Retina (tissue), 1 donor: ENCODE data around the gene CREB3L2.

Experiments used
- DNase-seq: peaks from one replicate; pipeline ENCODE4 v3.0.0-alpha.2; 2016

The CREB3L2 gene

DNA sequence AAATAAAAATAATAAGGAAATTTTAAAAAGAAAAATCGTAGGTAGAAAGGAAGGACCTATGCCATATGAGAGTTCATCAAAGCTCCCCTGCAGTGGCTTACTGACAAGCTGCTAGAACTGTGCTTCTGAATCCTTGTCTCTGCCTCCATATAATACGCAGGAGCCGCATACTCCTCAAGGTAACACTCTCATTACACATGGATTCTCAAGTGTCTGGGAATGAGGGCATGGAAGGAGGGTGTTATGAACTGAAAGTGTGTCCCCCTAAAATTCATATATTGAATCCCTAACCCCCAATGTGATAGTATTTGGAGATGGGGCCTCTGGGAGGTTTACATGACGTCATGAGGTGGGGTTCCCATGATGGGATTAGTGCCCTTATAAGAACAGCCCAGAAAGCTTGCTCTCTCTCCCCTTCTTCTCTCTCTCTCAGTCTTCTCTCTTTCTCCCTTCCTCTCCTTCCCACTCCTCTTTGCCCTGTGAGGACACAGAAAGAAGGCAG lies 35.2 kb downstream of the CREB3L2 start:
- no peak for DNase-seq

DNA sequence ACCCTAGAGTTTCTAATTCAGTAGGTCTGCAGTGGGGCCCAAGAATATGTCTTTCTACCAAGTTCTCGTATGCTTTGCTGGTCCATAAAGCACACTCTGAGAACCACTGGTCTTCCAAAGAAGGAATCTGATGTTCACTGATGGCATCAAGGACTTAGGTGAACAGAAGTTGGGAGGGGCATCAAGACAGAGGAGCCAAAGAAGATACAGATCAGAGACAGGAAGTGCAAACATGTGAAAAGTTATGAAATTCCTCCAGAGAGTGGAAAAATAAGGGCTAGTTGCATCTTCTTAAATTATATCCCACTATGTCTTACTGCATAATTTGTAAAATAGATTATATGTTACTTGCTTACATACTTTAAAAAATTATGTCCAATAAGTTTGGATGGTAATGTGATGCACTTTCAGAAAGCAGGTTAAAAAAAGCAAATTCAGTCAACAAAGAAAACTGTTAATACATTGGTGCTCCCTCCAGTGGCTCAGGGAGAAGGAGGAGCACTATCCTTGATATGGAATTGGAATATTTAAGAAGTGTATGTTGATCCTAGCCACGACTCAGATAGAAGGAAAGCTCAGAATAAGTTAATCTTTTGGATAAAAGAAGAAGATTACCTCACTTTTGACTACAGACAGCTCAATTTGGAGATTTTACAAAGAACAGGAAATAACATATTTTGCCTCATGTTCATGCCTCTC lies 35.8 kb downstream of the CREB3L2 start:
- no peak for DNase-seq

DNA sequence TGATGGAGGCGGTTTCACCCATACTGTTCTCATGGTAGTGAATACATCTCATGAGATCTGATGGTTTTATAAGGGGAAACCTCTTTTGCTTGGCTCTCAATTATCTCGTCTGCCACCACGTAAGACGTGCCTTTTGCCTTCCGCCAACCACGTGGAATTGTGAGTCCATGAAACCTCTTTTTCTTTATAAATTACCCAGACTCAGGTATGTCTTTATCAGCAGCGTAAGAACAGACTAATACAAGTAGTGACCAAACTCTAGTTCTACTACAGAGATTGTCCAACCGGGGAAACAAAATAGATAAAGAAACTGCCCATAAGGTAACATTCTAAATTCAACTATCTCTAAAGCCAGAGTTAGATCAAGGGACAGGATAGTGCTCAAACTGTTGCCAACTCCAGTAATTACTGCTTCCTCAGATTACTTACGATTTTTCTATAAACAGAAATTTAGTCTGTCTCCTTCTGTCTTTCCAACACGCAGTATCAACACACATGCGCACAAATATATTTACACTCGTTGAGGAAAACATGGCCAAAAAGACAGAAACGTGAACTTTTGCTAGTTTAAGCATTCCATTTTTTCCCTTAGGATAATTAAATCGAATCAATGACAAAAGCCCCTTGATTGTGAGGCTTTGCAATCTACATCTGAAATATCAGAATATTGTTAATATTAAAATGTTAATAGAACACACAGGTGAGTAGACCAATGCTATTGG lies 36.9 kb downstream of the CREB3L2 start:
- DNase-seq = no peak

DNA sequence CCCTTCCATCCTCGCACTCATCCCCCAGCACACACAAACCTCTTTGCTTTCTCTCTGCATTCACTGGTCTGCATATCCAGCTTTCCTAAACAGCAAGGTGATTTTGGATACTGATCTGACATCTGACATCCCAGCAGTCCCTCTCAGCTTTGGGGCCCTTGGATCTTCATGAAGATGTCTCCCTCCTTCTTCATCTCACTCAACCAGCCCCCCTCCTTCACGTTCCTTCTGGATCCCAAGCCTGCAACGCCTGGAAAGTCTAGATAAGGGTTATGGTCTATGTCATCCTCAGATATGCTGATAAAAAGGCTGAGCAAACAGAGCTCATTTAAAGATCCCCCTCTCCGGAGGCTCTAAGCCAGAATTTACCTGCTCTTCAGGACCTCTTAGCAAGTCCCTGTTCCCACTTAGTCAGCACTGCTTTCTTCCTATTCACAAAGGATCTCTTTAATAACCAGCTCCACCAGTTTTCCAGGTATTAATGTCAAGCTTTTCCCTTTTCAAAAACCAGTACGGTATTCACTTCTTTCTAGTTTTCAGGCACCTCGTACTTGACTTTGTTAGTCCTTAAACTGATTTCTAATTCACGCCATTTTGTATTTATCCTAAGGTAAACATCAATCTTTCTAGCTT lies 38.9 kb downstream of the CREB3L2 start:
- DNase-seq = no peak

DNA sequence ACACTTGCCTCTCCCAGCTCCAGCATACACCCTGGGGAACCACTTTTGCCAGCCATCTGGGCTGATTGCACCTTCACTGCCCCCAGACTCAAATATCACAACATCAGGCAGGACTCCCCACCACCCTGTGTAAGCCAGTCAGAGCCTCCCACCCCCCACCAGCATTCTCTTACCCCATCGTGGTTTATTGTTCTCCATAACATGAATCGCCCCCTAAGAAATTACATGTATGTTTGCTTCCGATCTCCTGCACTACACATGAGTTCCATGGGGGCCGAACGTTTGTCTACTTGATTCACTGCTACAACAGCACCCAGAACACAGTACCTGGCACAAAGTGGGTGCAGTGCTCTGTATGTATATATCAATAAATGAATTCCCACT lies 39.4 kb downstream of the CREB3L2 start:
- DNase-seq = no peak

DNA sequence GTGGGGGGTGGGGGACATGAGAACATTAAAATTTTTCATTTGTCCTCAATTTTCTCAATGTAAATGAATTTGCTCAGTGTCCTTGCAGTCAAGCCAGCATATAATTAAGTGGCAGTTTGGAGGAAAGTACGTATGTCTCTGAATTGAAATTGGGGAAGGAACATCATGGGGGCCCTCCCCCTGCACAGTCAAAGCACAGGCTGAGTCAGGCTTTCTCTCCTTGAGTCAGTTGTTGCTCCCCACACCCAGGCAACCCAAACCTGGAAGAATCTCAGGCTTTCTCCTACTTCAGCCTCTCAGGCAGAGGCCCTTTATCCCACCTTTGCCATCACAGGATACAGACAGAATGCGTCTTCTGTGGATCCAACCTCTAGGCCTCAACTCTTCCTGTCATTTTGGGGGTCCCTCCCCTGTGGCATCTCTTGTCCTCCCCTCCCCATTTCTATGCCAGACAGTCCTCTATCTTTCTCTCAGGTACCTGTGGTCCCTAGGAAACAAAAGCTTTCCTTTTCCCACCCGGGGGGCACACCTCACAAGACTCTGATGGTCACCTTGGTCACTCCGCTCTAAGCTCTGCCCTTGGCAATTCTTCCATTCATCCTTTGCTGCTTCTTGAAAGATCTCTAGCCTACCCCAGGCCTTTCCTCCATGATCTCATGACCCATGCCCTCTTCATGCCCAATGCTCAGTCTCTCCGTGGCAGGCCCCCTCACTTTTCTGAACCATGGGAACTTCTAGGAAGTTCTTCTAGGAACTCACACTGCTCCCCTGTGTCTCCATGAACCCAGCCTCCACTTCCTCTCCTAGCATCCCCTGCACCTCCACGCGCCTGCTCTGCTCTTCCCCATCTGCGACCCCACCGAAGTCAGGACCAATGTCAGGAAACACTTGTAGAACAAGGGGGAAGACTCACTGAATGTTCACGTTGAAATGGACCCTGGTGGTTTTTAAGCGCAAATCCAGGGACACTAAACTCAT lies 40.4 kb downstream of the CREB3L2 start:
- DNase-seq = no peak

DNA sequence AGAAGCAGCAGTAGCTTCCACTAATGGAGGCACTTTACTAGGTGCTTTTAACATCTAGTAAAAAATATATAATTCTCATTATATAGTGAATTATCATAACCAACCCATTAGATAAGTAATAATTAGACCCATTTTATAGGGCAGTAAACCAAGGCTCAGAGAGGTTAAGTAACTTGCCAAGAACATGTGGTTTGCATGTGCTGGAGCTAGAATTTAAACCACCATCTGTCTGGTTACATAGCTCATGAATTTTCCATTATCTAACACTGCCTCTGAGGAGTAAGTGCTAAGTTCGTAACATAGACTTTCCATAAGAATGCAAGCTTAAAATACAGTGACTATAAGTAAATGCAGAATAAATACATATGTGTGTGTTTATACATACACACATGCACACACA lies 41.9 kb downstream of the CREB3L2 start:
- DNase-seq = no peak

DNA sequence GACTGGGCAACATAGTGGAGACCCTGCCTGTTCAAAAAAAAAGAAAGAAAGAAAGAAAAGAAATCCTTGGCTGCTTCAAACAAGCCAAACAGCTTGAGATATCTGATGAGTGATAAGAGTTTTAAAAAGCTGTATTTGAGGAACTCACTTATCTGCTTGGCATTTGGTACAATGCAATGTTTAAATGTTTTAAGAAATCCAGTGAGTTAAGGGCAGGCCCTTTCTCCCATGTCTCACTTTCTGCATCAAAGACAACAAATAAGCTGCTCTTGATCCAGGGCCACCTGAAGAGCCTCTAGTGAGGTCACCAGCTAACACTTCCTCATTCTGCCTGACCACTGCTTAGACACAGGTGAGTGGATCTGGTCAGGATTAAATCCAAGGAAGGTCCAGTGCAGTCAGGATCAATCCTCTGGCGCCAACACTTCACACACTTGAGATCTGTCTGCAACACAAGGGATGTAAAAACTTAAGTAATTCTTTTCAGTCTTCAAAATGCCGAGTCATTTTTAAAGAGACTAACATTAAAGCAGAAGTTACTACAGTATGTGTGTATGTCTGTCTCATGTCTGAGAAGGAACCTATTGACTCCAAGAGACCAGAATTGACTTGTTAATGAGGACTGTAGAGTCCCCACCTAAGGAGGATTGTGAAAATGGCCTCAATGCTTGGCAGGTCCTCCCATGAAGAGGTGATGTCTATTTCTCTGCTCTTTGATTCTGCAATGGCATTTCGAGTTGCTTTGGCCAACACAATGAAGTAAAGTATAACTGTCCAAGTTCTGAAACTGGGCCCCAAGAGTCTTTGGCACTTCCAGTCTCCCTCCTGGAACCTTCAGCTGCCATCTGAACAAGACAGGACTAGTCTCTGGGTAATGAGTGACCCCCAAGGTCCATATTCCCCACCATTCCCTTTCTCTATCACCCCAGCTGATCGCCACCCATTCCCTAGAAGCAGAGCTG lies 43.1 kb downstream of the CREB3L2 start:
- no peak for DNase-seq

DNA sequence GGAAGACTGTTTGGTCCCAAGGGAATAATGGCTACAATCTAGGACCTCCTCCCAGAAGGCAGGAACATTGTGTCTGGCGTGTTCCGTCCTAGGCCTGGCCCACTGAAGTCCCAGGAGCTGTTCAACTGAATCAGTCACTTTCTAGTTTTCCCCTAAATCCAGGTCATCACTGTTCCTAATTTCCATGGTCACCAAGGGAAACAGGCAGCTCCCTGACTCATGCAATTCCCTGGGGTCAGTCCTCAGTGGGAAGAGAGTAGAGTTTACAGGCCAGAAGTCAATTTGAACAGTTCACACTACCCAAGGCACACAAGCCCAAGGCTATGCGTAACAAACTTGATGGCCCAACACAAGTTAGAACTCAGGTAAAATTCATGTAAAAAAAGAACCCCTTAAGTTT lies 44.0 kb downstream of the CREB3L2 start:
- no peak for DNase-seq

DNA sequence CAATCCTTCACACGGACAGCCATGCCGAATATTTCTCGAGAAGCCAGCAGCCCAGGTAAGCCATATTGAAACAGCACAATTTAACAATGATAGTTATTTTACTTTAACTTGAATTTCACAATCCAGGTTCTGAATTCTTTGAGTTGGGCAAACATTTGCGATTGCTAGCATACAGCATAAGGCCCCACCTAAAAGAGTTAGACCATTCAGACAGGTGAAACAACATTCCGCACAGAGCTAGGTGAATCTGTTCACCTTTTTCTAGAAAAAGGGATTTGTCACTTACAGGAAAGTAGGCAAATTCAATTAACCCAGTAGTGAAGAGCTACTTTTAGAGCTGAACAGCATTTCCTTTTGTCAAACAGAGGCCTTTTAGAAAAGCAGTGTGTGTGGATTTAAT lies 45.3 kb downstream of the CREB3L2 start:
- DNase-seq = no peak

DNA sequence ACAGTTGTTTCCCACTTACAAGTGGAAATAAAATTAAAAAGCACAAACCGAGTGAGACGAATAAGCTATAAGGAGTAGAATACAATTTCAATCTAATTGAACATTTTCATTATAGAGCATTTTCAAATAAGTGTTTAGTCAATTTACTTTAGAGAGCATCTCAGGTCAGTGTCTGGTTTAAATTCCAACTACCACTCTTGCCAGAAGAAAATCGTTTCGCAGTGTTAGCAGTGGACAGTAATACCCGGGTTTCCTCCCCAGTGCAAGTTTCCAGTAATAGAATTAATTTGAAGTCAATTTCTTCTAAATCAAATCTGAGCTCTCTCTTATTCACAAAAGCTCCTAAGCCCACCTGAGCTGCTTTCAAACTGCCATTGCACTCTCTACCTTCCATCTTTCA lies 45.7 kb downstream of the CREB3L2 start:
- no peak for DNase-seq

DNA sequence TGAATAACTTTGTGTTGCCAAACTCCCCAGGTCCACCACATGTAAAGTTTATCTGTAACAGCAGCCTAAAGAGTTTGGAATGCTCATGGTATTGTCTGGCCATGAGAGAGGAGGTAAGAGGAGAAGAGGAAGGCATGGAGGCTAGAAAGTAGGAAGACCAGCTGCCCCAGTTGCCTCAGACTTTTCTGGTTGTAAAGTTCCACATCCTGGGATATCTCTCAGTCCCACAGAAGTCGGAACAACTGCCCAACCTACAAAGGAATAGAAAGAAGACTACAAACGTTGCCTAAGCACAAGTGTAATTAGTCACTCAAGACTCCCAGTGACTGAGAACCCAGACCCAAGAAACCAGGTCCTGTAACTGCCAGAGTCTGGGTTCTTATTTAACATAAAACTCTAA lies 47.3 kb downstream of the CREB3L2 start:
- no peak for DNase-seq

DNA sequence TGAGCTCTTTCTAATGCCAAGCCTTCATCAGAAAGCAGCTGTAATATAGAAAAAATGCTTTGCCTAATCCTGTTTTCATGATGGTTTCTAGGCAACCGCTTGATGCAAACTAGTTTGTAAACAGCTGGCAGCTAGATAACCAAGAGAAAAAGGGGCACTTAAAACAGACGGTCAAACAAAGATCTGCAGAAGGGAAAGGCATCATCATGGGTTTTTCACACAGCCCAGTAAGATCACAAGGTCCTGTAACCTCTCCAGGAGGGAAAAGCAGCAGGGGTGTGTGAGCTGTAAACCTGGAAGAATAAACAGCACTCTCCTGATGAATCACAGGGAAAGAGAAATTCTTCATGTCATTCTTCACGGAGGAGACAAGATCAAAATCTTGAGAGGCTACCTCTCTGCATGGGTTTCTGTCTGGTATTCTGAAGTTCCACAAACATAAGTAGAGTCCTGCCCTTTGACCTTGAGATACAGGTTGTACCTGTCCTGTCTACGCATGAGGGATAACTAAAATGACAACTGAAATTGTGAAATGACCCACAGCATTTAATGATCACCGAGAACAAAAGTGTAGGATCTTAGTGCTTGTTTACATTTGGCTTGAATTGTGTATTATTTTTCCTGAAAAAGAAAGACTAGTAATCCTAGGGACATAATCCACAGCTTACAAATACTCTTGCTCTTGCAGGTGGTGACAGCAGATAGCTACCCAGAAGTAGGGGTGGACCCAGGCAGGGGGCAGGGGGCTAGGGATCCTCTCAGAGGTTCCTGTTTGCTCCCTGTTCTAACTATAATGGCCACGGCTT lies 48.0 kb downstream of the CREB3L2 start:
- DNase-seq = peak; percentile 26

DNA sequence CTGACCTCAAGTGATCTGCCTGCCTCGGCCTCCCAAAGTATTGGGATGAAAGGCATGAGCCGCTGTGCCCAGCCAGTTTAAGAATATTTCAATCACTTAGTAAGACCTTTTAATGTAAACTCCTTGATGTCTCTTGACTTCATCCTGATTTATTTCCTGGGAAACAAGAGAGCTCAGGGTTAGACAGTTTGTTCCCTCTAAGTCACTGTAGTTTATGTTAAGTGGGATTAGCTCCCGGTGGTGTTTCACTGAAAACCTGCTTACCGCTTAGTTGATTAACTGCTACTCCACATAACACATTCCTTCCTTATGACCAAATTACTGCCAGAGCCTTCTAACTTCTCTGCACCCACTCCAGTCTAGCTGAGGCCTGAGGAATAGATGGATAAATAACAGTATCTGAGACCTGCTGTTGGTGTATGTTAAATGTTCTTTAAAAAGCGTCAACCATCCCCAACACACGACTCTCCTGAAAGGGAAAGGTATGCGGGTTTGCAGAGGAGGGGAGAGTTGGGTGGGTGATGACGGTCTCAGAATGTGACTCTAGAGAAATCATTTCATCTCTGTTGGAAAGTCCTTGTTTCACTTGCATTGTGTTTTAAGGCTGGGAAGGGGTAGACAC lies 48.7 kb downstream of the CREB3L2 start:
- peak; percentile 22 for DNase-seq

DNA sequence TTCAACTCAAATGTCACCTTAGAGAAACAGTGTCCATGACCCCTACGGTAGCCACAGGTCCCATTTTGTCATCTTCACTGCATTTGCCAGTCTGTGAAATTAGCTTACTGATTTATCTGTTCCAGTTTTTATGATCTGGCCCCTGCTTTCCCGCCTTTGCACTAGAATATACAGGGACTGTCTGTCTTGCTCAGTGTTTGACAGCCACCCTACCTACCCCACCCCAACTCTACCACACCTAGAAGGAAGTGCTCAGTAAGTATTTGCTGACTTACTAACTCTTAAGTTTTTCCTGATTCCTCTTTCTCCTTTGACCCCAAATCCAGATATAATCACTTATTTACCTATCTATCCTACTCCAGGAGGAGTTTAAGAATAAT lies 49.5 kb downstream of the CREB3L2 start:
- DNase-seq = no peak

DNA sequence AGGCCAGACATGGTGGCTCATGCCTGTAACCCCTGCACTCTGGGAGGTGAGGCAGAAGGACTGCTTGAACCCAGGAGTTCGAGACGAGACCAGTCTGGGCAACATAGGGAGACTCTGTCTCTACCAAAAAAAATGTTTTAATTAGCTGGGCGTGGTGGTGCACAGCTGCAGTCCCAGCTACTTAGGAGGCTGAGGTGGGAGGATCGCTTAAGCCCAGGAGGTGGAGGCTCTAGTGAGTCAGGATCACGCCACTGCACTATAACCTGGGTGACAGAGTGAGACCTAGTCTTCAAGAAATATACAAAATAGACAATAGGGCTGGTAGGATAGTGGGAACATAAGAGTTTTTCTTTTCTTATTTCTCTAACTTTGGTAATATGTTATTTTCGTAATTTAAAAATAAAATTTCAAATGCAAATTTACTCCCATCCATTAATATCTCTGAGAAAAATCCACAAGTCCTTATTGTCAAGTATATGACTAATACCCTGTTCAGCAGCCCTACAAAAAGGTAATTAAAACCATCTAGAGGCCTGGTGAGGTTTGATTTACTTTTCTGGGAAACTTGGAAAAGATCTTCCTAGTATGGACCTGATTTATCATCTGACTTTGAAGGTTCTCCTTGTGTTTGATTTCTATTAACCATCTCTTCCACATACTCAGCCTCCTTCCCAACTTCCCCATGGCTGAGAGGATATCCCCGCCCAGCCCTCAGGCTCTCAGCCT lies 50.0 kb downstream of the CREB3L2 start:
- DNase-seq = no peak

DNA sequence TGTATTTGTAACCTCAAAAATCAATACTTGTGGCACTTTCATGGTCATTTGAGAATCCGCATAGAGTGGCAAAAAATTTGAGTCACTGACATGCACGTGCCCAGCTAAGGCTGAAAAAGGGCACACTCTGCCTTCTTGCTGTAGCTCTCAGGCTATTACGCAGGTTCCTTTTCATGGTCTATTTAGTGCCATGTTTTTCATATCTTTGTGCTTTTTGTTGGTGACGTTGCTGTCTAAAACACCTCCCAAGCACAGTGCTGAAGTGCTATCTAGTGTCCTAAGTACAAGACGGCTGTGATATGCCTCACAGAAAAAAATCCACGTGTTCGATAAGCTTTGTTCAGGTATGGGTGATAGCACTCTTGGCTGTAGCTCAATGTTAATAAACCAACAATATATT lies 50.9 kb downstream of the CREB3L2 start:
- DNase-seq = no peak

DNA sequence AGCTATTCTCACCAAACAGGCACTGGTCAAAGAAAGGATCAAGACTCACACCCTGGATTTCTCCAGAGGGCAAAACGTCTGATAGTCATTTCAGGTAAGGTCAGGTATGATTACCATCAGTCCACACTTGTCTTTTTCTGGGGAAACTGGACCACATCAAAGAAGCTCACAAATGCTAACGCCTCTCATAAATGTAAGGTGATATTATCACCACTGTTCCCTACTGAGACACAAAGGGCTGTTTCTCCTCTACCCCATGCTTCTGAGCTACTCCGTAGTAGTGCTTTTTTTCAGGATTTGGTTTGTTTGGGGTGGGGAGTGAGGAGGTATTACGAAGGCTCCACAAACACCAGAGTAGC lies 51.6 kb downstream of the CREB3L2 start:
- DNase-seq = no peak

DNA sequence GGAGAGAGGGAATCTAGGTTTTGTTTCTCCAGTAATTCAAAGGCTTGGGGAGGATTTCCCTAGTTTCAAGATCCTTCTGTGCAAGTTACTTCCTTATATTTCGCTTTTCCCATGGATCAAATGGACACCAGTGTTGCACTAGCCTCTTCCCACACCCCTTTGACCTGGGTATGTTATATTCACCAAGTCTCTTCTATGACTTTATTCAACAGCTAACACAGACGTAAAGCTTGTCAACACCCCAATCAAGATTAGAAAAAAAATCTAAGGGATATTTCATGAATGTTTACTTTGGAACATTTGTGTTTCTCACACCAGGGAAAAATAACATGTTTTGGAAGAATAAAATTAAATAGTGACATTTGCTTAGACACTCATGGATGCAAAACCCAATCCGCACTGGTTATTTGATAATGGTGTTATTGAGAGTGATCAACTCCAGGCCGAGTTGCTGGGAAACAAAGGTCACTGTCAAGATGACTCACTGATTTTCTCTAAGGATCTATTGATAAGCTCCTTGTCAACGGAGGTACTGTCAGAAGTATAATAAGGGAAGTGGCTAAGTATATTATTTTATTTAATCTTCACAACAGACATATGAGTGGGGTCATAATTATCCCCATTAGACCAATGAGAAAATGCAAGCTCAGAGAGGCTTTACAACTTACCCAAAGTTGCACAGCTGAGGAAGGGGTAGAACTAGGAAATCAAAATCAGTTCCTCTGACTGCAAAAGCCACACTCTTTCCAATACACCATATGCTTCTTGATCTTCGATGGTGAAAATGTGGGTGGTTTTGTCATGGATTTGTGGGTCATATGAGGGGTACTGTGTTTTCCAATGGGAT lies 52.2 kb downstream of the CREB3L2 start:
- no peak for DNase-seq
